GM23338 (cell line): ENCODE data around the gene ME3.

Experiments
- CREB1 ChIP-seq: fragments of 250-450 bp; sonication (Bioruptor Pico); IDR thresholded peaks from 2 replicates; pipeline ENCODE4 v1.5.0; 2020; ENCODE audit warnings: low read depth, mild to moderate bottlenecking, moderate library complexity
- CTCF ChIP-seq, 2 experiments: fragments of 200-600 bp in 1 of 2; sonication (generic) in 1 of 2; conservative IDR thresholded peaks; 2 replicates each; pipeline versions ENCODE4 v1.5.1 to v1.6.1; 2016 to 2017; ENCODE audit warnings: antibody characterized with exemption in 2 of 2, low read depth in 2 of 2, mild to moderate bottlenecking in 2 of 2, moderate library complexity in 1 of 2
- EZH2 ChIP-seq: fragments of 200-600 bp; sonication (generic); IDR thresholded peaks from one replicate; pipeline ENCODE4 v1.8.0; 2017; ENCODE audit warnings: antibody characterized with exemption, mild to moderate bottlenecking, low read depth; ENCODE audit not compliant: unreplicated experiment
- EZH2phosphoT487 ChIP-seq: fragments of 200-600 bp; sonication (generic); IDR thresholded peaks from one replicate; pipeline ENCODE4 v1.8.1; 2018; ENCODE audit warnings: antibody characterized with exemption; ENCODE audit not compliant: unreplicated experiment
- JUNB ChIP-seq: IDR thresholded peaks from one replicate; pipeline ENCODE4 v1.6.1; 2016; ENCODE audit warnings: antibody characterized with exemption; ENCODE audit not compliant: unreplicated experiment
- NANOG ChIP-seq: IDR thresholded peaks from 2 replicates; pipeline ENCODE4 v1.6.1; 2016; ENCODE audit warnings: antibody characterized with exemption, borderline replicate concordance
- POLR2AphosphoS5 ChIP-seq: IDR thresholded peaks from 2 replicates; pipeline ENCODE4 v1.6.1; 2016; ENCODE audit warnings: antibody characterized with exemption, low read depth
- STAT1 ChIP-seq: IDR thresholded peaks from one replicate; pipeline ENCODE4 v1.6.1; 2016; ENCODE audit warnings: antibody characterized with exemption; ENCODE audit not compliant: unreplicated experiment
- ZNF114 ChIP-seq: fragments of 250-450 bp; sonication (Bioruptor Pico); IDR thresholded peaks from 2 replicates; pipeline ENCODE4 v1.5.0; 2020; ENCODE audit warnings: mild to moderate bottlenecking, moderate library complexity
- ZNF331 ChIP-seq: fragments of 250-450 bp; sonication (Bioruptor Pico); IDR thresholded peaks from 2 replicates; pipeline ENCODE4 v1.5.0; 2020; ENCODE audit warnings: low read depth, mild to moderate bottlenecking, moderate library complexity
- TF ChIP-seq, protein P1 (sequence below): IDR thresholded peaks from one replicate; pipeline ENCODE4 v1.6.1; 2018; ENCODE audit warnings: antibody characterized with exemption; ENCODE audit not compliant: unreplicated experiment
- TF ChIP-seq, protein P2 (sequence below): IDR thresholded peaks from 2 replicates; pipeline ENCODE4 v1.6.1; 2016; ENCODE audit warnings: antibody characterized with exemption
- TF ChIP-seq, protein P3 (sequence below): fragments of 250-450 bp; sonication (Bioruptor Pico); IDR thresholded peaks from 2 replicates; pipeline ENCODE4 v1.5.0; 2020; ENCODE audit warnings: mild to moderate bottlenecking, moderate library complexity

DNA sequence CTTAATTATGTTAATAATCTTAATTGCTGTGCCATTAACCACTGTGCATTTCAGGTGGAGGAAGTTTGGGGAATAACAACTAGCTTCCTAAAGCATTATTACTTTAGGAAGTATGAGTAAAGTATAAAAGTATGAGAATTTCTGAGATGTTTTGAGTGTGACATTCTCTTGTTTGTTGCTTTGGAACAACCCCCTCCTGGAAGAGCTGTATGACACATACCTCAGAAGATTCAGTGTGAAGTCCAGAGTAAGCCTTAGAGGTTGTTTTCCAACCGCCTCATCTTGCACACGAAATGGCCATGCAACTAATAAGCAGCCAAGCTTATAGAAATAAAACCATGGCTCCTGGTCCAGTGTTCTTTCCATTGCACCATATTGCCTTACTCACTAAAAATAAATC, 276.0 kb downstream of the ME3 start:
- TF ChIP-seq CTCF (conservative IDR thresholded peaks at IDR 0.05; ENCODE audit: low read depth in 2 of 2) (no peak), POLR2AphosphoS5 (no peak), EZH2 (no peak), JUNB (no peak), CREB1 (CRISPR knock-in tag) (no peak), EZH2phosphoT487 (no peak), NANOG (no peak), ZNF331 (CRISPR knock-in tag) (no peak), ZNF114 (CRISPR knock-in tag) (no peak), STAT1 (no peak)
- TF ChIP-seq, protein P1, sequence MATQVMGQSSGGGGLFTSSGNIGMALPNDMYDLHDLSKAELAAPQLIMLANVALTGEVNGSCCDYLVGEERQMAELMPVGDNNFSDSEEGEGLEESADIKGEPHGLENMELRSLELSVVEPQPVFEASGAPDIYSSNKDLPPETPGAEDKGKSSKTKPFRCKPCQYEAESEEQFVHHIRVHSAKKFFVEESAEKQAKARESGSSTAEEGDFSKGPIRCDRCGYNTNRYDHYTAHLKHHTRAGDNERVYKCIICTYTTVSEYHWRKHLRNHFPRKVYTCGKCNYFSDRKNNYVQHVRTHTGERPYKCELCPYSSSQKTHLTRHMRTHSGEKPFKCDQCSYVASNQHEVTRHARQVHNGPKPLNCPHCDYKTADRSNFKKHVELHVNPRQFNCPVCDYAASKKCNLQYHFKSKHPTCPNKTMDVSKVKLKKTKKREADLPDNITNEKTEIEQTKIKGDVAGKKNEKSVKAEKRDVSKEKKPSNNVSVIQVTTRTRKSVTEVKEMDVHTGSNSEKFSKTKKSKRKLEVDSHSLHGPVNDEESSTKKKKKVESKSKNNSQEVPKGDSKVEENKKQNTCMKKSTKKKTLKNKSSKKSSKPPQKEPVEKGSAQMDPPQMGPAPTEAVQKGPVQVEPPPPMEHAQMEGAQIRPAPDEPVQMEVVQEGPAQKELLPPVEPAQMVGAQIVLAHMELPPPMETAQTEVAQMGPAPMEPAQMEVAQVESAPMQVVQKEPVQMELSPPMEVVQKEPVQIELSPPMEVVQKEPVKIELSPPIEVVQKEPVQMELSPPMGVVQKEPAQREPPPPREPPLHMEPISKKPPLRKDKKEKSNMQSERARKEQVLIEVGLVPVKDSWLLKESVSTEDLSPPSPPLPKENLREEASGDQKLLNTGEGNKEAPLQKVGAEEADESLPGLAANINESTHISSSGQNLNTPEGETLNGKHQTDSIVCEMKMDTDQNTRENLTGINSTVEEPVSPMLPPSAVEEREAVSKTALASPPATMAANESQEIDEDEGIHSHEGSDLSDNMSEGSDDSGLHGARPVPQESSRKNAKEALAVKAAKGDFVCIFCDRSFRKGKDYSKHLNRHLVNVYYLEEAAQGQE, result no peak
- TF ChIP-seq, protein P2, sequence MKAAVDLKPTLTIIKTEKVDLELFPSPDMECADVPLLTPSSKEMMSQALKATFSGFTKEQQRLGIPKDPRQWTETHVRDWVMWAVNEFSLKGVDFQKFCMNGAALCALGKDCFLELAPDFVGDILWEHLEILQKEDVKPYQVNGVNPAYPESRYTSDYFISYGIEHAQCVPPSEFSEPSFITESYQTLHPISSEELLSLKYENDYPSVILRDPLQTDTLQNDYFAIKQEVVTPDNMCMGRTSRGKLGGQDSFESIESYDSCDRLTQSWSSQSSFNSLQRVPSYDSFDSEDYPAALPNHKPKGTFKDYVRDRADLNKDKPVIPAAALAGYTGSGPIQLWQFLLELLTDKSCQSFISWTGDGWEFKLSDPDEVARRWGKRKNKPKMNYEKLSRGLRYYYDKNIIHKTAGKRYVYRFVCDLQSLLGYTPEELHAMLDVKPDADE, result no peak
- TF ChIP-seq, protein P3, sequence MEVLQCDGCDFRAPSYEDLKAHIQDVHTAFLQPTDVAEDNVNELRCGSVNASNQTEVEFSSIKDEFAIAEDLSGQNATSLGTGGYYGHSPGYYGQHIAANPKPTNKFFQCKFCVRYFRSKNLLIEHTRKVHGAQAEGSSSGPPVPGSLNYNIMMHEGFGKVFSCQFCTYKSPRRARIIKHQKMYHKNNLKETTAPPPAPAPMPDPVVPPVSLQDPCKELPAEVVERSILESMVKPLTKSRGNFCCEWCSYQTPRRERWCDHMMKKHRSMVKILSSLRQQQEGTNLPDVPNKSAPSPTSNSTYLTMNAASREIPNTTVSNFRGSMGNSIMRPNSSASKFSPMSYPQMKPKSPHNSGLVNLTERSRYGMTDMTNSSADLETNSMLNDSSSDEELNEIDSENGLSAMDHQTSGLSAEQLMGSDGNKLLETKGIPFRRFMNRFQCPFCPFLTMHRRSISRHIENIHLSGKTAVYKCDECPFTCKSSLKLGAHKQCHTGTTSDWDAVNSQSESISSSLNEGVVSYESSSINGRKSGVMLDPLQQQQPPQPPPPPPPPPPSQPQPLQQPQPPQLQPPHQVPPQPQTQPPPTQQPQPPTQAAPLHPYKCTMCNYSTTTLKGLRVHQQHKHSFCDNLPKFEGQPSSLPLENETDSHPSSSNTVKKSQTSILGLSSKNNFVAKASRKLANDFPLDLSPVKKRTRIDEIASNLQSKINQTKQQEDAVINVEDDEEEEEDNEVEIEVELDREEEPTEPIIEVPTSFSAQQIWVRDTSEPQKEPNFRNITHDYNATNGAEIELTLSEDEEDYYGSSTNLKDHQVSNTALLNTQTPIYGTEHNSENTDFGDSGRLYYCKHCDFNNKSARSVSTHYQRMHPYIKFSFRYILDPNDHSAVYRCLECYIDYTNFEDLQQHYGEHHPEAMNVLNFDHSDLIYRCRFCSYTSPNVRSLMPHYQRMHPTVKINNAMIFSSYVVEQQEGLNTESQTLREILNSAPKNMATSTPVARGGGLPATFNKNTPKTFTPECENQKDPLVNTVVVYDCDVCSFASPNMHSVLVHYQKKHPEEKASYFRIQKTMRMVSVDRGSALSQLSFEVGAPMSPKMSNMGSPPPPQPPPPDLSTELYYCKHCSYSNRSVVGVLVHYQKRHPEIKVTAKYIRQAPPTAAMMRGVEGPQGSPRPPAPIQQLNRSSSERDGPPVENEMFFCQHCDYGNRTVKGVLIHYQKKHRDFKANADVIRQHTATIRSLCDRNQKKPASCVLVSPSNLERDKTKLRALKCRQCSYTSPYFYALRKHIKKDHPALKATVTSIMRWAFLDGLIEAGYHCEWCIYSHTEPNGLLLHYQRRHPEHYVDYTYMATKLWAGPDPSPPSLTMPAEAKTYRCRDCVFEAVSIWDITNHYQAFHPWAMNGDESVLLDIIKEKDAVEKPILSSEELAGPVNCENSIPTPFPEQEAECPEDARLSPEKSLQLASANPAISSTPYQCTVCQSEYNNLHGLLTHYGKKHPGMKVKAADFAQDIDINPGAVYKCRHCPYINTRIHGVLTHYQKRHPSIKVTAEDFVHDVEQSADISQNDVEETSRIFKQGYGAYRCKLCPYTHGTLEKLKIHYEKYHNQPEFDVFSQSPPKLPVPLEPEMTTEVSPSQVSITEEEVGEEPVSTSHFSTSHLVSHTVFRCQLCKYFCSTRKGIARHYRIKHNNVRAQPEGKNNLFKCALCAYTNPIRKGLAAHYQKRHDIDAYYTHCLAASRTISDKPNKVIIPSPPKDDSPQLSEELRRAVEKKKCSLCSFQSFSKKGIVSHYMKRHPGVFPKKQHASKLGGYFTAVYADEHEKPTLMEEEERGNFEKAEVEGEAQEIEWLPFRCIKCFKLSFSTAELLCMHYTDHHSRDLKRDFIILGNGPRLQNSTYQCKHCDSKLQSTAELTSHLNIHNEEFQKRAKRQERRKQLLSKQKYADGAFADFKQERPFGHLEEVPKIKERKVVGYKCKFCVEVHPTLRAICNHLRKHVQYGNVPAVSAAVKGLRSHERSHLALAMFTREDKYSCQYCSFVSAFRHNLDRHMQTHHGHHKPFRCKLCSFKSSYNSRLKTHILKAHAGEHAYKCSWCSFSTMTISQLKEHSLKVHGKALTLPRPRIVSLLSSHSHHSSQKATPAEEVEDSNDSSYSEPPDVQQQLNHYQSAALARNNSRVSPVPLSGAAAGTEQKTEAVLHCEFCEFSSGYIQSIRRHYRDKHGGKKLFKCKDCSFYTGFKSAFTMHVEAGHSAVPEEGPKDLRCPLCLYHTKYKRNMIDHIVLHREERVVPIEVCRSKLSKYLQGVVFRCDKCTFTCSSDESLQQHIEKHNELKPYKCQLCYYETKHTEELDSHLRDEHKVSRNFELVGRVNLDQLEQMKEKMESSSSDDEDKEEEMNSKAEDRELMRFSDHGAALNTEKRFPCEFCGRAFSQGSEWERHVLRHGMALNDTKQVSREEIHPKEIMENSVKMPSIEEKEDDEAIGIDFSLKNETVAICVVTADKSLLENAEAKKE, result no peak
